Posterior vena cava (tissue), 2 donors: Measurements from ENCODE around the gene CARMIL1. TPM values are rescaled to one million over a fixed set of nuclear protein-coding genes. Genes with fewer than 3 reads are reported as not detected.

Experiments
- DNase-seq: peaks from one replicate; pipeline ENCODE4 v3.0.0-alpha.2; 2020; ENCODE audit warnings: low spot score
- intact Hi-C, 2 donors: fragments of 100-400 bp; cut with DNase I; formaldehyde crosslinking; loops; one replicate each; pipeline versions ENCODE4 v1.14.1 to v1.14.2; 2022 to 2023
- total RNA-seq, 2 donors: library from RNA; stranded (reverse); fragmentation: NEBNext Ultra II Directional; extraction: Animal tissue kit (Norgen Biotek cat#: 25700); gene quantifications; one replicate each; pipeline ENCODE4 v1.2.1, GENCODE V29; 2021
- donor health status: DM: yes; HTN: yes; CAD: no.
- donor health status: DM: yes; HTN: yes; CAD: no.

CARMIL1 gene
- total RNA-seq, 2 donors from 2014 or later: 19.8 to 20.4 TPM

DNA sequence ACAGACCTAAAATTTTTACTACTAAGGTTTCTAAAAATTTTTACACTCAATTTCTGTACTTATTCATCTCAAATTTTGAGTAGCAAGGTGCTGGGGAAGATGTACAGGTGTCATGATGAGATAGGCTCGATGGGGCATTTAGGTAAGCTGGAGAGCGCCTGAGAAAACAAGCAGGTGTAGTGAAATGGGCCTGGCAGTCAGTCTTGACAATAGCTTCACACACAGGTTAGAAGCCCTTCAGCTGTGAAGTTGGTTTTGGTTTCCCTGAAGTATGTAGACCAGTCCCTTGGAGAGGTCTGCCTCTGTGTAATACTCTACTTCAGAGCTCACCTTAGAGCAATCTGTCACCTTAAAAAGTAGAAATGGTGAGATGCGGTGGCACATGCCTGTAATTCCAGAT is 228.9 kb downstream of the CARMIL1 start:
- intact Hi-C loops: no loop called here
- no peak for DNase-seq

- DNase-seq: no peak
- intact Hi-C loops: no loop called here
Observed at GRCh38 chr6:25511376-25511775, 232.2 kb downstream of the CARMIL1 start.

DNA sequence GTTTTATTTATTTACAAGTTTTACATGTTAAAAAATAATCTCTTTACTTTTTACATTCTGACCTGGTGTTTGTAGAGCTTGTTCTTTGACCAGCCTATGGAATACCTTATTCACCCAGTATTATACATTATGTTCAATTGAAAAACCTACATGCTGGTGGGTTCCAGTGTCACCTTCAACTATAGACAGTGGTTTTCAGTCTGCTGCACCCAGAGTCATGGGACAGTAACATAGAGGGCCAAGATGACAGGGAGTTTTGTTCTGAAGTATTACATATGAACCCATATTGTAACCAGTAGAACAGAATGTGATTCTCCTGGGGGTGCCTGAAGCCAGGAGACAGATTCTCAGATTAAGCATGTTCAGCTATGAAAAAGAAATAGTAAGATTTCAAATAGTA is 233.4 kb downstream of the CARMIL1 start:
- DNase-seq: no peak
- intact Hi-C loops: no loop called here

DNA sequence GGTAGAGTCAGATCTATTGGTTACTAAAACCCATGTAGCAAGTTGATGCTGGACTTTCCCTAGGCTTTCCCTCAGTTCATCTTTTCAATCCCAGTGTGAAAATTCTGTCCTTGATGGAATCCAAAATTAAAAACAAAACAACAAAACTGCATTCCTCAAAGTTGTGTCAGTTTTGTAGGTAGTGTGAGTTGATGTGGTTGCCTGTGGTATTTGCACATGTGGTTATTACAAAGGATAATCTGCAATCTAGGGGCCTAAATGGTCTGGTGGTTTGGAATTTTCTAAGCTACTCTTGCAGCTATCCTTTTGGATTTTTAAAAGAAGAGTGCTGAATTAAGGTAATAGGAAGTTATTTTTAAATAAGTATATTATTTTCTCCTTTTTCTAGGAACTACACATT is 240.7 kb downstream of the CARMIL1 start:
- intact Hi-C loops: no loop called here

DNA sequence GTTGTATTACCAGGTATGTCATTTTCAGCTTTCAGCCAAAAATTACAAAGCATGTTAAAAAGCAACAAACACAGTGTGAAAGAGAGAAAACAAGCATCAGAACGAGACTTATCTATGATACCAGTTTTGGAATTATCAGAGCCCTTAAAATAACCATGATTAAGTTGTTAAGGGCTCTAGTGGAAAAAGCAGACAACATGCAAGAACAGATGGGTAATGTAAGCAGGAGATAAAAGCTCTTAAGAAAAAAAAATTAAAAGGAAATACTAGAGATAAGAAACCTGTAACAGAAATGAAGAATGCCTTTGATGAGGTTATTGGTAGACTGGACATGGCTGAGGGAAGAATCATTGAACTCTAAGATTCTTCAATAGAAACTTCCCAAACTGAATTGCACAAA is 245.4 kb downstream of the CARMIL1 start:
- intact Hi-C loops: no loop called here

More for the DNA sequence above, 240.7 kb downstream of the CARMIL1 start:
- no peak for DNase-seq

GRCh38 chr6:25525078-25525477 is 245.9 kb downstream of the CARMIL1 start:
- intact Hi-C loops: no loop called here
- no peak for DNase-seq

More for the DNA sequence above, 245.4 kb downstream of the CARMIL1 start:
- no peak for DNase-seq

GRCh38 chr6:25534942-25535631 is 255.9 kb downstream of the CARMIL1 start:
- intact Hi-C loops: no loop called here
- DNase-seq: no peak

DNA sequence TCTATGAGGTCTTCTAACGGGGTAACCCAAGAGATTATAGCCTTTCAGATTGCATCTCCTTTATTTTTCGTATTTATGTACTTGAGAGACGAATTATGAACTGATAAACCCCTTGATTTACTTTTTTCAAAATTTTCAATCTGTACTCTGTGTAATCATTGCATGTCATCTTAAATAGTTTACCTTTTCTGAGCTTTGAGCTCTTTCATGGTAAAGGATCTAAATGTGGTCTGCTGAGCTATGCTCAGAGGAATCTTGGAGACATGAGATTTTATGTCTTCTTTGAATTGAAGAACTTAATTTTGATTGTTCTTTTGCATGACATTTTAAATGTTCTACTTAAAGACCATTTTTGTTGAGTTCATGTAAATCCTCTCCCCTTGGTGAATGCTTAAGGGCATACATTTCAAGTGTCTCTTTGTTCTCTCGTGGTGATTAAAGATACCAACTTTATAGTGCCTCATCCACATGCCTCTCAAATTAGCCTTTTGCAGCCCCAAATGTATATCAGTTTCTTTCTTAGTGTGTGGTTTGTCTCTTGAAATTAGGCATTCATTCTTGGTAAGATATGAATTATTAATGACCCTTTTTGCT is 256.6 kb downstream of the CARMIL1 start:
- intact Hi-C loops: no loop called here
- DNase-seq: no peak

- no peak for DNase-seq
- intact Hi-C loops: no loop called here
Observed at GRCh38 chr6:25536781-25537180, 257.6 kb downstream of the CARMIL1 start.

GRCh38 chr6:25537349-25538018 is 258.3 kb downstream of the CARMIL1 start:
- intact Hi-C loops: no loop called here
- DNase-seq: no peak

DNA sequence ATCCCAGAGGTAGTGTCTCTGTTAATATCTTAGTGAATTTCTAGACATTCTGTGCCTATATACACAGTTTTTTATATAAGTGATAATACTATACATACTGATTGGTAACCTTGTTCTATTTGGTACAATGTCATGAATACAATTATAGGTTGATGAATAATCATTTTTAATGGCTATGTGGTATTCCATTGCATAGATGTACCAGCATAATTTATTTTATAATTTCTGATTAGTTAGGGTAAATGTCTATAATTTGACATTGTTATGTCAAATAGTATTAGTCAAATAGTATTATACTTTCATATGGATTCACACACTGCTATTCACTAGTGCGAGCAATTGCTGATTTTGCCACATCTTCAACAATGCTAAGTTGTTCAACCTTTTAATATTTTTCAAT is 262.1 kb downstream of the CARMIL1 start:
- no peak for DNase-seq
- intact Hi-C loops: loop anchor here in 1 of 2 donors (5.0 kb wide), 1 partner anchor 1144 kb away; no protein-coding TSS in a partner anchor

DNA sequence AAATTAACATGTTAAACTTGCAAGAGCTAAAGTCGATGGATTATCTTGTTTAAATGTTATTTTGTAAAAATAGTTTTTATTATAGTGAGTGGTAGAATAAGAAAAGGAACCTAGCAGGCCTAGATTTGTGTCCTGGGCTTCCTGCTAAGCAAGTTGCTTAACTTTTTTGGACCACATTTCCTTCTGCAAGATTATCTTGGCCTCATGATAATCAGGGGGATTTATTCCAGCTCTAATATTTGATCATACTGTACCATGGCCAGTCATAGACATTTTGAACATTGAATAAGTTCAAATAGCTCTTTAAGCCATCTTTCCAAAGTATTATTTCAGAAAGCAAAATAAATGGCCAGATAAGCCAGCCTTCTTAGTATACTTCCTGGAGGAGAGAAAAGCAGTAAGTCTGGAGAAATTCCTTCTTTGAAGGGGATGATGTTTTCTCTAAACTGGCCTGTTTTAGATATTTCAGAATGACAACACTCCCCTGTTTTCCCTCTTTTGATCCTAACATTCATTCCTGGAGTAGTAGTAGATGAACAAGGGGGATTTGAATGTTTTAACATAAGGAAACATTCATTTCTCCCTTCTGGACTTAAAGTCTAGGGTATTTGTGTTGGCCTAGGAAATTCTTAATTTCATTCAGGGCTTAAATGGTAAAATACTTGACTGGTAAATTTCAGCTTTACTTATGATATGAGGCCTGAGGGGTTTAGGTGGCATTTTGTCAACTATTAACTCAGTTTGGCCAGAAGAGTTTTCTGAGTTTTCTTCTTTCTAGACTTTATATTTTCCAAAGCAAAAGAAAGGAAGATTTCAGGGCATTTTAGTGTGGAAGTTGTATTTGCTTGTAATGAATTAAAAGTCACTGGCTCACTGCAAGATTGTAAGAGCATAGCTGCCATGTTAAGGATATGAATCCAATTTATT is 264.1 kb downstream of the CARMIL1 start:
- DNase-seq: no peak
- intact Hi-C loops: loop anchor here in 1 of 2 donors (5.0 kb wide), 1 partner anchor 1146 kb away; no protein-coding TSS in a partner anchor

- no peak for DNase-seq
- intact Hi-C loops: loop anchor here in 1 of 2 donors (5.0 kb wide), 1 partner anchor 1148 kb away; no protein-coding TSS in a partner anchor
Observed at GRCh38 chr6:25544833-25545232, 265.7 kb downstream of the CARMIL1 start.

DNA sequence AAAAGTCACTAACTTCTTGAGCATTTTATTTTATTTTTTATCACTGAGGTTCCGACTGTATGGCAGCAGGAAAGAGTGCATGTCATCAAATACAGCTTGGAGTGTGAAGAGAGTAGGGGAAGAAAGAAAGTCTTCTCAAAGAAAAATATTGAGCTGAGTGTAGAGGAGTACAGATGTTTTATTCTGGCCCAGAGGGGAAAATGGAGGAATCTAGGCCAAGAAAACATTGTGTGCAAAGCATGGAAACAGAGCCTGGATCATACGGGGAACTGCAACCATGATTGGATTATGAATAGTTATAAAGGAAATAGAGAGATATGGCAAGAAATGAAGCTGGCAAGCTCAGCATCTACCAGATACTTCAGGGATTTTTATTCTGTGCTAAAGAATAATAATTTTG is 268.6 kb downstream of the CARMIL1 start:
- no peak for DNase-seq
- intact Hi-C loops: no loop called here

- intact Hi-C loops: no loop called here
Observed at GRCh38 chr6:25548451-25548850, 269.3 kb downstream of the CARMIL1 start.

DNA sequence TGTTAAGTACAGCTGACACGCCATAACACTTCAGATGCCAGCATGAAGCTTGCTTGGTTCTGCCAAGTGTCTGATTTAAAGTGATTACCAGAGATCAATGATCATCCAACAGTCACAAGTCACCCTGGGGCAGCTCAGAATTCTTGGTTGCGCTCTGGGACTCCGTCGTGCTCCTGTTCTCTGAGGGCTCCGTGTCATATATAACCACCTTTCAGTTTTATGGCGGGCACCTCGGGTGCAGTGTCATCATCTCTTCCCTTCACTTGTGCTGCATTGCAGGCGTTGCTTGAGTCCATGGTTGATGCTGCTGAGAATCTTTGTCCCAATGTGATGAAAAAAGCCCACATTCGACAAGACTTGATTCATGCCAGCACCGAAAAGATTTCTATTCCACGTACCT is 271.5 kb downstream of the CARMIL1 start:
- DNase-seq: no peak
- intact Hi-C loops: loop anchor here (10.0 kb wide), 2 partner anchors 286 to 1266 kb away; no protein-coding TSS in a partner anchor

More at GRCh38 chr6:25548451-25548850, 269.3 kb downstream of the CARMIL1 start:
- DNase-seq: no peak

DNA sequence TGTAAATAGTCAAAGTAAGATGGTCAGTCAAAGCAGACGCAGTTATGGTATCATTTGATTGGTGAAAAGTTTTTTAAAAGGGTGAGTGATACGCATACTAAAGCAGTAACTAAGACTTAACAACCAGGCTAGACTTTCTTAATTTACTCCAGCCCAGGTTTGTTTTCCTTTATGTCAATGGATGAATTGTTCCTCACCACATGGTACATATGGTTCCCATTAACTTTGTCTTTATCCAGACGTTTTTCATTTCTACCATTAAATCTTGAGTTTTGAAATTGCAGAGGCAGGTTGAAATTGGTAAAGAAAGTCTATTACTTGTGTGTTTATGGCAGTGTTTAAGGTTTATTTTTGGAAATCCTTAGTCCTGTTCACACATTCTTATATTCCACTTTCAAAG is 274.3 kb downstream of the CARMIL1 start:
- intact Hi-C loops: loop anchor here (10.0 kb wide), 2 partner anchors 289 to 1269 kb away; no protein-coding TSS in a partner anchor

GRCh38 chr6:25555188-25555587 is 276.0 kb downstream of the CARMIL1 start:
- no peak for DNase-seq

More for the DNA sequence above, 274.3 kb downstream of the CARMIL1 start:
- no peak for DNase-seq

GRCh38 chr6:25556516-25556915 is 277.3 kb downstream of the CARMIL1 start:
- intact Hi-C loops: loop anchor here (10.0 kb wide), 2 partner anchors 292 to 1272 kb away; no protein-coding TSS in a partner anchor
- DNase-seq: peak; percentile 91

More at GRCh38 chr6:25555188-25555587, 276.0 kb downstream of the CARMIL1 start:
- intact Hi-C loops: loop anchor here (10.0 kb wide), 2 partner anchors 290 to 1270 kb away; no protein-coding TSS in a partner anchor
